HFFc6 (cell line): ENCODE measurements around the gene ARHGEF3. TPM values are rescaled to one million over a fixed set of nuclear protein-coding genes. Genes with fewer than 3 reads are reported as not detected.

Experiments
- DNase-seq: peaks from one replicate; pipeline ENCODE4 v3.0.0-alpha.2; 2018
- H3K27ac Mint-ChIP-seq: 2 replicates; pipeline ENCODE4 v1.8.0; 2020; ENCODE audit warnings: mild to moderate bottlenecking, mixed read lengths
- H3K27me3 Mint-ChIP-seq: 2 replicates; pipeline ENCODE4 v1.8.0; 2021; ENCODE audit warnings: mild to moderate bottlenecking, moderate library complexity, mixed read lengths; ENCODE audit not compliant: insufficient read depth
- H3K36me3 Mint-ChIP-seq: 2 replicates; pipeline ENCODE4 v1.8.0; 2021; ENCODE audit warnings: low read depth, mixed read lengths
- H3K4me1 Mint-ChIP-seq: 2 replicates; pipeline ENCODE4 v1.8.0; 2020; ENCODE audit warnings: low read depth, mixed read lengths
- H3K4me3 Mint-ChIP-seq: 2 replicates; pipeline ENCODE4 v1.8.0; 2020; ENCODE audit warnings: mild to moderate bottlenecking, moderate library complexity, mixed read lengths
- H3K9me3 Mint-ChIP-seq: 2 replicates; pipeline ENCODE4 v1.8.0; 2020; ENCODE audit warnings: mild to moderate bottlenecking, mixed read lengths
- CTCF ChIP-seq: fragments of 200-600 bp; sonication (generic); IDR thresholded peaks from 2 replicates; pipeline ENCODE4 v1.5.0; 2021; ENCODE audit warnings: antibody characterized with exemption, mild to moderate bottlenecking
- total RNA-seq, 6 experiments: library from RNA; stranded (reverse); fragmentation: NEBNext Ultra II Directional; extraction: Animal tissue kit (Norgen Biotek cat#: 25700); gene quantifications; 2 replicates in 1 of 6; 3 replicates in 5 of 6; pipeline ENCODE4 v1.2.3, GENCODE V29; 2021

The ARHGEF3 gene
- total RNA-seq, 6 experiments from 2014 or later: 1.7 to 5.9 (median 2.4) TPM

- Mint-ChIP-seq H3K27ac (no peak overlapping the region; the same call in 1 of the 2 replicates), H3K4me3 (peak overlapping the region; percentile 23; the same call in 1 of the 2 replicates), H3K27me3 (no peaks in the 10 kb centered on the region; the same call in 1 of the 2 replicates)
Measured at GRCh38 chr3:56684029-56684428, 117.7 kb downstream of the ARHGEF3 start.

DNA sequence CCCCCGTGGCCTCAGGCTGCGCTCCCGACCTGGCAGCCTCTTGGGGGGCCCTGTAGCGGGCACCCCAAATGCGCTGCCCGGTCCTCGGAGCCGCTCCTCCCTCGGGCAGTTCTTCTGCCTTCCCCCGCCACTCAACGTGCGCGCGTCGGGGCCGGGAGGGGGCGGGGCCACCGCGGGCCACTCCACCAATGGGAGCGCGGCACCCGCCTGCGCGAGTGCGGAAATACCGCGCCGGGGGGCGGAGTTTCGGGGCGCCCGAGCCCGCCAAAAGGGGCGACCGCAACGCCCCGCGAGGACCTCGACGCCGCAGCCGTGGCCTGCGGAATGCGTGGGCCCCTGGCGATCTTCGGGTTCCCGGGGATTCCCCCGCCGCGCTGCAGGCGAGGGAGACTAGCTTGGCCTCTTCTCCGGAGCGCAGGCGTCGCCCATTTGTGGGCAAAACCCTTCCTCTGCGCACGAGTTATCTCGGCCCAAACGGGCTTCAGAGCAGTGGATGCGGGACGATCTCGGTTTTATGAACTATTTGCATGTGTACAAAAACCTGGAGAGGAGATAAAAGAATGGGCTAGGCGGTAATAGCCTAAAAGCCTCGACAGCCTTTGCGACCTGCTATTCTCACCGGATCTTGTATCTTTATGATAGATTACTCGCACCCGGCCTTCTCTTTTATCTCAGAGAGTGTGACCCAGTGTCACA is 118.5 kb downstream of the ARHGEF3 start, which contains the start of gene TASOR:
Gene TASOR (minus strand): TSS at position 144 of the 696 bp plus-strand sequence. CDS start 259 bp downstream, outside the sequence.
- Mint-ChIP-seq H3K4me3 (peak within 1 kb of the TSS; percentile 90), H3K27me3 (no peaks in the 10 kb centered on the region; the same call in 1 of the 2 replicates), H3K27ac (peak within 1 kb of the TSS; percentile 95), H3K4me1 (peaks cover 35% of the 10 kb centered on the region), H3K9me3 (peaks cover 10% of the 10 kb centered on the region), H3K36me3 (peaks cover 42% of the 10 kb centered on the region)
- no peak for TF ChIP-seq CTCF
- DNase-seq: peak; percentile 54

More at GRCh38 chr3:56684029-56684428, 117.7 kb downstream of the ARHGEF3 start:
- no peak for TF ChIP-seq CTCF
- H3K36me3 Mint-ChIP-seq: peaks cover 35% of the 10 kb centered on the region
- H3K4me1 Mint-ChIP-seq: peaks cover 30% of the 10 kb centered on the region
- peaks cover 10% of the 10 kb centered on the region for H3K9me3 Mint-ChIP-seq
- no peak for DNase-seq

GRCh38 chr3:56682462-56683121 is 119.2 kb downstream of the ARHGEF3 start:
- DNase-seq: peak; percentile 54
- Mint-ChIP-seq H3K27ac (peak overlapping the region; percentile 95), H3K4me3 (peak overlapping the region; percentile 90), H3K4me1 (peaks cover 39% of the 10 kb centered on the region), H3K9me3 (peaks cover 10% of the 10 kb centered on the region), H3K27me3 (no peaks in the 10 kb centered on the region; the same call in 1 of the 2 replicates), H3K36me3 (peaks cover 46% of the 10 kb centered on the region)
- TF ChIP-seq CTCF: peak; percentile 27; the same call in 1 of the 2 replicates

DNA sequence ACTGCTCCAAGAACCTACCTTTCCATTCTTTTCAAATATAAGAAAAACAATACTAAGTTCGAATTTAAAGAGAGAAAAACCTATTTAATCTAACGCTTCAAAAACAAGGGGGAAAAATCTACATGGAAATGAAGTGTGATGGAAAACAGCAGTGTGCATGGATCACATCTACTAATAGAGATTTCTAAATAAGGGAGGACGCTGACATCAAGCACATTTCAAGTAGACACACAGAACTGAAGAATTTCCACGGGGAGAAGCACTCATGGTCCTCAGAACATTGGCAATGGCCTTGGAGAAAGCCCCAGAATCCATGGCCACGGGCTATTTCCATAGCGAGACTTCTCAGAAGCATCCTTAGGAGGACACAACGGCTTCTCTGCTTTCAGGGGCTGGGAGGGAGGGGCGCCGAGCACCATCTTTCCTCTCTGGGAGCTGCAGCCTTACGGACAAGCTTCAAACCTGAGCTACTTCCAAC is 119.7 kb downstream of the ARHGEF3 start:
- no peak for DNase-seq
- no peaks in the 10 kb centered on the region; the same call in 1 of the 2 replicates for H3K27me3 Mint-ChIP-seq
- H3K4me1 Mint-ChIP-seq: peaks cover 44% of the 10 kb centered on the region
- peaks cover 52% of the 10 kb centered on the region for H3K36me3 Mint-ChIP-seq
- peak overlapping the region; percentile 95 for H3K27ac Mint-ChIP-seq
- H3K9me3 Mint-ChIP-seq: peaks cover 10% of the 10 kb centered on the region
- peak overlapping the region; percentile 90 for H3K4me3 Mint-ChIP-seq
- no peak for TF ChIP-seq CTCF

DNA sequence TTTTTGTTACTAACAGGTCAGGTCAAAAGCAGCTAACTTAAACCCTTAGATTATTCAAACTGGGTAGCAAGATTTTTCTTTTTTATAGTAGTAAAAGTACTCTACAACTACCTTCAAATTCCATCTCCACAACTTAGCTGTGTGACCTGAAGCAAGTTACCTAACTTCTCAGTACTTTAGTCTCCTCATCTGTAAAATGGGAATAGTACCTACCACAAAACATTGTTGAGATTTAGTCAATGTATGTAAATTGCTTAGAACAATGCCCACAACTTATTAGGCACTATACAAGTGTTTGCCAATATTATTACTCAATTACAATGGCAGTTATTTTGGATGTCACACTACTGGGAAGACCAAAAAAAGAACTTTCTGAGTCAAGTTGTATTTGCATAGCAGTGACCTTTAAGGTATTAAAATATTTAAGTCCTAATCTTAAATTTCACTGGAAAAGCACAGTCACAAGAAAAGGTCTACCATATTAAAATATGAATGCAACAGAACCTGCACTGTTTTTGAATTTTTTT is 121.6 kb downstream of the ARHGEF3 start:
- no peak for DNase-seq
- Mint-ChIP-seq H3K9me3 (peaks cover 10% of the 10 kb centered on the region), H3K4me1 (peaks cover 44% of the 10 kb centered on the region), H3K27me3 (no peaks in the 10 kb centered on the region; the same call in 1 of the 2 replicates), H3K4me3 (0 out of 2 replicates have a peak overlapping the region, but pooled peaks have one; percentile 7), H3K36me3 (peaks cover 53% of the 10 kb centered on the region), H3K27ac (no peak overlapping the region)
- TF ChIP-seq CTCF: no peak
